ENCODE data around the gene PMM1. TPM values are rescaled to one million over a fixed set of nuclear protein-coding genes. Genes with fewer than 3 reads are reported as not detected.

PMM1 gene
- total RNA-seq, 4 donors from 2014 or later, result 37.4 to 54.2 (median 39.3) TPM

DNA sequence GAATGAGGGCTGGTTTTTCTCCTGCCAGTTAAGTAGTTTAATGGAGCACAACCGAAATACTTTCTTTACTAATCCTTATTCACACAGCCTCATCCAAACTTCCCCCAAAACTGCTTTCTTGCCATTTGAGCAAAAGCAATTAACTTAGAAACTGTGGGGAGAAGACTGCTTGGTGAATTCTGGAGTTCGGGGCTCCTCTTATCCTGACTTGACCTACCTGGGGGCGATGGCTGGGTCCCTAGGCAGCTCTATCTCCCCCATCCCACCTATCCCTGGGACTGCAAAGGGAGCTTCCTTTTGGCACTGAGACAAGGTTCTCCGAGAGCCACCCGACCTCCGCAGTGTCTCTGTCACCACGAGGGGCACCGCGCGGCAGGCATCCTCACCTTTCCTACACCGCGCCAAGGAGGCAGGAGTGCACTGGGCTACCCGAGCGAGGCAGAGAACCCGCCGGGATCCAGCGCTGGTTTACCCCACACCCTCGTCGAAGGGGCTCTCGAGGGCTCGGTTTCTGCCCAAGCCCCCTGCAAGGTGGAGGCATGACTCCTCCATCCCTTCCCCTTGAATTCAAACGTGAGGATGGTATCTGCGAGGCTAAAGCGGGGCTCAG lies 30.4 kb upstream of the PMM1 start:
- intact Hi-C loops (cut with DNase I), result loop anchor here (2.0 kb wide), 1 partner anchor 75 kb away; the partner anchor contains the start of gene POLR3H
- Histone ChIP-seq H3K9me3 (no peaks in the 10 kb centered on the region), H3K27ac (replicated peaks in 1 of 4) (peak overlapping the region; percentile 95 to 99 (median 98)), H3K27me3 (no peaks in the 10 kb centered on the region), H3K36me3 (peaks cover 17 to 32% (median 25%) of the 10 kb centered on the region in 4 donors), H3K4me3 (peak overlapping the region; percentile 73 to 98 (median 94)), H3K4me1 (peaks cover 25 to 58% (median 46%) of the 10 kb centered on the region in 4 donors)
- 9% methylated on average over 6 of the region's 24 CpGs for WGBS
- TF ChIP-seq, protein P1, sequence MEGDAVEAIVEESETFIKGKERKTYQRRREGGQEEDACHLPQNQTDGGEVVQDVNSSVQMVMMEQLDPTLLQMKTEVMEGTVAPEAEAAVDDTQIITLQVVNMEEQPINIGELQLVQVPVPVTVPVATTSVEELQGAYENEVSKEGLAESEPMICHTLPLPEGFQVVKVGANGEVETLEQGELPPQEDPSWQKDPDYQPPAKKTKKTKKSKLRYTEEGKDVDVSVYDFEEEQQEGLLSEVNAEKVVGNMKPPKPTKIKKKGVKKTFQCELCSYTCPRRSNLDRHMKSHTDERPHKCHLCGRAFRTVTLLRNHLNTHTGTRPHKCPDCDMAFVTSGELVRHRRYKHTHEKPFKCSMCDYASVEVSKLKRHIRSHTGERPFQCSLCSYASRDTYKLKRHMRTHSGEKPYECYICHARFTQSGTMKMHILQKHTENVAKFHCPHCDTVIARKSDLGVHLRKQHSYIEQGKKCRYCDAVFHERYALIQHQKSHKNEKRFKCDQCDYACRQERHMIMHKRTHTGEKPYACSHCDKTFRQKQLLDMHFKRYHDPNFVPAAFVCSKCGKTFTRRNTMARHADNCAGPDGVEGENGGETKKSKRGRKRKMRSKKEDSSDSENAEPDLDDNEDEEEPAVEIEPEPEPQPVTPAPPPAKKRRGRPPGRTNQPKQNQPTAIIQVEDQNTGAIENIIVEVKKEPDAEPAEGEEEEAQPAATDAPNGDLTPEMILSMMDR (IDR thresholded peaks at IDR 0.05), result no peak
- TF ChIP-seq POLR2A (IDR thresholded peaks at IDR 0.05; ENCODE audit: low read depth) (no peak), POLR2AphosphoS5 (IDR thresholded peaks at IDR 0.05) (no peak), EP300 (IDR thresholded peaks at IDR 0.05) (no peak)
- no peak for DNase-seq (ENCODE audit: extremely low spot score)

DNA sequence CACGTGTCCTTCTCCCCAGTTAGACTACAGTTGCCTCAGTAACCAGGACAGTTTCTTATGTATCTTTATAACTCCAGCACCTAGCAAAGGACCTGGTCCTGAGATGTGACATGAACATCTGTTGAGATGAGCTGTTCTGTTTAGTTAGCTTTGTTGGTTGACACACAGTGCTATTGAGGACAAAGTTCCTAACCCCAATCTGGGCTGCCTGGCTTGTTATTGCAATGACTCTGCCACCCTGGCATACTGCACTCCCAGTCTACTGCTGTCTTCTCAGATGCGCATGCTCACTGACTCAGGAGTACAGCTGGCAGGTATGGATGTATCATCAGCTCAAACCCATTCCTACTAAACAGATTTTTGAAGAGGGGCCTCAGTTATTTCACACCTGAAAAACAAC lies 23.8 kb upstream of the PMM1 start:
- no peak overlapping the region for H3K27ac ChIP-seq (replicated peaks in 1 of 4)
- no peak for DNase-seq (ENCODE audit: extremely low spot score)
- peaks cover 0 to 6% (median 0%) of the 10 kb centered on the region in 4 donors for H3K4me1 ChIP-seq
- intact Hi-C loops (cut with DNase I), result no loop called here
- H3K9me3 ChIP-seq, result no peaks in the 10 kb centered on the region
- no peak overlapping the region for H3K4me3 ChIP-seq
- peaks cover 0 to 7% (median 0%) of the 10 kb centered on the region in 4 donors for H3K36me3 ChIP-seq
- WGBS, result 85% methylated on average over 2 of the region's 2 CpGs
- no peaks in the 10 kb centered on the region for H3K27me3 ChIP-seq
- TF ChIP-seq, protein P1 (IDR thresholded peaks at IDR 0.05), result no peak
- TF ChIP-seq EP300 (IDR thresholded peaks at IDR 0.05) (no peak), POLR2AphosphoS5 (IDR thresholded peaks at IDR 0.05) (no peak), POLR2A (IDR thresholded peaks at IDR 0.05; ENCODE audit: low read depth) (no peak)

DNA sequence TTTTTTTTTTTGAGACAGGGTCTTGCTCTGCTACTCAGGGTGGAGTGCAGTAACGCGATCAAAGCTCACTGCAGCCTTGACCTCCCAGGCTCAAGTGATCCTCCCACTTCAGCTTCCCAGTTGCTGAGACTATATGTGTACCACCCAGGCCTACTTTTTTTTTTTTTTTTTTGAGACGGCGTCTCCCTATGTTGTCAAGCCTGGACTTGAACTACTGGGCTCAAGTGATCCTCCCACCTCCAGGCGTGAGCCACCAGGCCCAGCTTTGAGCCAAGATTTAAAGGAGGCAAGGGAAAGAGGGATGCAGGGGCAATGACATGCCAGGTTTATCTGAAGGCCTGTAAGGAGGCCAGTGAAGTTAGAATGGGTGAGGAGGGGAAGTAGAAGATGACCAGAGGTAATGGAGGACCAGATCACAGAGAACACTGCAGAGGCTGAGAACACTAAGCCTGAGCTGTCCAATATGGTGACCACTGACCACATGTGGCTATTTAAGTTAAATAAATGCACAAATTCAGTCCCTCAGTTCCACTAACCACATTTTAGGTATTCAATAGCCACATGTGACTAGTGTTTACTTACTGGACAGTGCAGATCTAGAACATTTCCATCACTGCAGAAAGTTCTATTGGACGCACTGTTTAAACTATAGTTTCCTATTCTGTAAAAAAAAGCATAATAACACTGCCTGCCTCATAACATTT lies 23.1 kb upstream of the PMM1 start:
- intact Hi-C loops (cut with DNase I), result no loop called here
- WGBS, result 94% methylated on average over 6 of the region's 6 CpGs

DNA sequence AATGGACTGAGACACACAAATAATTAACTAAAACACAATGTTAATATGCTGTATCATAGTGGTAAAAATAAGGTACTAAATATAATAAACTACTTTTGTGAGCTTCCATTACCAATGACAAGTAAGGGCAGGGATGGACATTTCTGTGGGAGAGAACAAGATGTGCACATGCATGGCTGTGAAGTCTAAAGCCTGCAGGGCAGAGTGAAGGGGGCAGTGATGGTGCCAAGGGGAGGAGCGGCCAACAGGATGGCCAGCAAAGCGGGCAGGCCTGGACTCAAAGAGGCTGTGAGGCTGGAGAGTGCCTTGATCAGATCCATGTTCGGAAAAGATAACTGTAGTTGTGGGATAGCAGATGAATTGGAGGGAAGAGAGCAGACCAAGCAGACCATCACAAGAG lies 18.7 kb upstream of the PMM1 start:
- WGBS, result 92% methylated on average over 3 of the region's 3 CpGs
- TF ChIP-seq EP300 (IDR thresholded peaks at IDR 0.05) (no peak), POLR2A (IDR thresholded peaks at IDR 0.05; ENCODE audit: low read depth) (no peak), POLR2AphosphoS5 (IDR thresholded peaks at IDR 0.05) (no peak)
- TF ChIP-seq, protein P1 (IDR thresholded peaks at IDR 0.05), result no peak
- no peaks in the 10 kb centered on the region for H3K4me1 ChIP-seq
- DNase-seq (ENCODE audit: extremely low spot score), result no peak
- H3K27ac ChIP-seq (replicated peaks in 1 of 4), result no peak overlapping the region
- H3K36me3 ChIP-seq, result peaks cover 29 to 51% (median 35%) of the 10 kb centered on the region in 4 donors
- H3K27me3 ChIP-seq, result no peaks in the 10 kb centered on the region
- intact Hi-C loops (cut with DNase I), result no loop called here
- H3K4me3 ChIP-seq, result no peak overlapping the region
- H3K9me3 ChIP-seq, result no peaks in the 10 kb centered on the region

More for the DNA sequence above, 23.1 kb upstream of the PMM1 start:
- H3K4me1 ChIP-seq, result peaks cover 0 to 5% (median 0%) of the 10 kb centered on the region in 4 donors
- no peak for TF ChIP-seq EP300 (IDR thresholded peaks at IDR 0.05)
- TF ChIP-seq, protein P1 (IDR thresholded peaks at IDR 0.05), result no peak
- TF ChIP-seq POLR2A (IDR thresholded peaks at IDR 0.05; ENCODE audit: low read depth), result no peak
- TF ChIP-seq POLR2AphosphoS5 (IDR thresholded peaks at IDR 0.05), result no peak
- no peak for DNase-seq (ENCODE audit: extremely low spot score)
- H3K9me3 ChIP-seq, result no peaks in the 10 kb centered on the region
- peaks cover 0 to 7% (median under 1%) of the 10 kb centered on the region in 4 donors for H3K36me3 ChIP-seq
- no peaks in the 10 kb centered on the region for H3K27me3 ChIP-seq
- no peak overlapping the region for H3K27ac ChIP-seq (replicated peaks in 1 of 4)
- no peak overlapping the region for H3K4me3 ChIP-seq

Measured in esophagus muscularis mucosa (tissue), 4 donors.